OCI-LY3 (cell line): ENCODE measurements around the gene NHLRC2.

Experiments
- CTCF ChIP-seq: fragments of 200-600, 300-600 bp; sonication (generic); IDR thresholded peaks from 2 replicates; pipeline ENCODE4 v1.5.1; 2014; ENCODE audit warnings: antibody characterized with exemption, low read length, low read depth
- EZH2phosphoT487 ChIP-seq: fragments of 200-600 bp; shearing (Covaris generic); IDR thresholded peaks from 2 replicates; pipeline ENCODE4 v1.6.1; 2018; ENCODE audit warnings: antibody characterized with exemption, mixed run types, low read depth

- TF ChIP-seq CTCF (no peak), EZH2phosphoT487 (no peak)
These were observed 2.1 kb downstream of the NHLRC2 start for GRCh38 chr10:113856563-113856962.
